Esophagus (tissue), 2 donors: ENCODE results near the gene INS. TPM values are rescaled to one million over a fixed set of nuclear protein-coding genes. Genes with fewer than 3 reads are reported as not detected.

ENCODE experiments used
- H3K27ac ChIP-seq, 2 donors: one replicate each; pipeline ENCODE4 v1.5.1; 2013; ENCODE audit warnings: low read depth in 2 of 2, mild to moderate bottlenecking in 2 of 2, inconsistent platforms in 1 of 2, low read length in 1 of 2, moderate library complexity in 1 of 2
- H3K27me3 ChIP-seq, 2 donors: one replicate each; pipeline ENCODE4 v1.6.1; 2013; ENCODE audit warnings: low read length in 2 of 2, control low read depth in 1 of 2, mild to moderate bottlenecking in 1 of 2; ENCODE audit not compliant: insufficient read depth in 2 of 2, control insufficient read depth in 1 of 2
- H3K36me3 ChIP-seq, 2 donors: one replicate each; pipeline ENCODE4 v1.6.1; 2013; ENCODE audit warnings: low read length in 1 of 2; ENCODE audit not compliant: control insufficient read depth in 2 of 2, insufficient read depth in 2 of 2
- H3K4me1 ChIP-seq, 2 donors: one replicate each; pipeline ENCODE4 v1.6.1; 2013; ENCODE audit warnings: low read length in 1 of 2; ENCODE audit not compliant: control insufficient read depth in 2 of 2, insufficient read depth in 2 of 2
- H3K4me3 ChIP-seq, 2 donors: one replicate each; pipeline ENCODE4 v1.5.1; 2013; ENCODE audit warnings: low read length in 2 of 2, mild to moderate bottlenecking in 2 of 2, low read depth in 1 of 2, moderate library complexity in 1 of 2
- H3K9me3 ChIP-seq, 2 donors: one replicate each; pipeline ENCODE4 v1.6.1; 2013; ENCODE audit warnings: mild to moderate bottlenecking in 2 of 2, low read depth in 1 of 2, low read length in 1 of 2, moderate library complexity in 1 of 2; ENCODE audit not compliant: control insufficient read depth in 2 of 2, insufficient read depth in 1 of 2
- WGBS, 2 donors: extraction: QIAGEN DNeasy Blood & Tissue Kit; methylation state at CpG; one replicate each; pipeline ENCODE4 v1.1.7; 2013; 5-methylcytosine and 5-hydroxymethylcytosine counted together
- polyA plus RNA-seq, 2 donors: library from polyadenylated mRNA; stranded (reverse); fragments of 200-250 nt; gene quantifications; one replicate each; pipeline ENCODE4 v1.2.3, GENCODE V29; 2013
- donor health status: healthy with polysubstance abuse.
- donor health status: Bipolar disorder and iron deficiency.

Gene INS
- polyA plus RNA-seq, 2 donors, result 1.4 to 3.3 TPM

GRCh38 chr11:2122907-2123627 lies 37.9 kb downstream of the INS start:
- Histone ChIP-seq H3K4me3 (no peak overlapping the region), H3K9me3 (no peaks in the 10 kb centered on the region), H3K27me3 (no peaks in the 10 kb centered on the region), H3K36me3 (no peaks in the 10 kb centered on the region), H3K27ac (no peak overlapping the region), H3K4me1 (no peaks in the 10 kb centered on the region)
- WGBS, 2 donors, result 71 to 72% methylated on average over 13 of the region's 13 CpGs

- no peak overlapping the region for H3K27ac ChIP-seq
- H3K4me1 ChIP-seq, result no peaks in the 10 kb centered on the region
- 33 to 44% methylated on average over 19 of the region's 19 CpGs for WGBS, 2 donors
- H3K9me3 ChIP-seq, result no peaks in the 10 kb centered on the region
- no peaks in the 10 kb centered on the region for H3K27me3 ChIP-seq
- H3K36me3 ChIP-seq, result no peaks in the 10 kb centered on the region
- H3K4me3 ChIP-seq, result no peak overlapping the region
Observed at GRCh38 chr11:2122222-2122906, 38.6 kb downstream of the INS start.

DNA sequence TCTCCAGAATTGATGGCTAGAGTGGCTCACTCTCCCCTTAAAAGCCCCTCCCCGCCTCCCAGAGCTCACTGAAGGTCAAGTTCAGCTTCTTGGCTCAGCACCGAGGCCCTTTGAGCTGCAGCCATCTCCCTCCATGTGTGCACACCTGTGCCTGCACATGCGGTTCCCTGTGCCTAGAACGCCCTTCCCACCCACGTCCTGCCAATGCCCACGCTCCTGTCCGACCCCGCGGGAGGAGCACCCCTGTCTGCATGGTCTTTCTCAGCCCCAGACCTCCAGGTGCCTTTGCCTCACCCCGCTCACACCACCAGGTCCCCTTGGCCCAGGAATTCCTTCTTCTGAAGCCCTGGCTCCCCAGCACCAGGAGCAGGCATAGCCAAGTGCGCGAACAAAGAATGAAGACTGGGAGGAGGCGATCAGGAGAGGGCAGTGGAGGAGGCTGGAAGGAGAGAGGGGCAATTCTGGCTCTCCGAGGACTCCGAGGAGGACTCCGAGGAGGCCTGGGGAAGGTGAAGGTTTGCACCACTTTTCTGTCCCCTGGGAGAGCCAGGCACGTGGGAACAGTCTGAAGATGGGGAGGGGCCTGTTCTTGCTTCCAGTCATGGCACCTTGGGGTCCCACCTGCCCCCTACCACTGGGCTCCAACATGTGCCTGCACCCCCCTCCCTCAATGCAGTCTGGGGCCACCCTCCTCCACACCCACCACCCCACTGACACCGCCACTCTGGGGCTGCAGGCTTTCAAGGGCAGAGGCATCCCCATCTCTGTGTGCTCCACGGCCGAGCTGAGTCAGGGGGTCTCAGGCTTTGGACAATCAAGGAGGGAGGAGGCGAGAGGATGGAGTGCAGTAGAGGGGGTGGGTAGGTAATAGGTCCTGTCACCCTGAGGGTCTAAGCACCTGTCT lies 39.5 kb downstream of the INS start:
- H3K27me3 ChIP-seq, result no peaks in the 10 kb centered on the region
- 74 to 75% methylated on average over 21 of the region's 21 CpGs for WGBS, 2 donors
- no peak overlapping the region for H3K4me3 ChIP-seq
- H3K4me1 ChIP-seq, result no peaks in the 10 kb centered on the region
- peaks cover 0 to 2% of the 10 kb centered on the region in 2 donors for H3K9me3 ChIP-seq
- no peak overlapping the region for H3K27ac ChIP-seq
- H3K36me3 ChIP-seq, result no peaks in the 10 kb centered on the region

DNA sequence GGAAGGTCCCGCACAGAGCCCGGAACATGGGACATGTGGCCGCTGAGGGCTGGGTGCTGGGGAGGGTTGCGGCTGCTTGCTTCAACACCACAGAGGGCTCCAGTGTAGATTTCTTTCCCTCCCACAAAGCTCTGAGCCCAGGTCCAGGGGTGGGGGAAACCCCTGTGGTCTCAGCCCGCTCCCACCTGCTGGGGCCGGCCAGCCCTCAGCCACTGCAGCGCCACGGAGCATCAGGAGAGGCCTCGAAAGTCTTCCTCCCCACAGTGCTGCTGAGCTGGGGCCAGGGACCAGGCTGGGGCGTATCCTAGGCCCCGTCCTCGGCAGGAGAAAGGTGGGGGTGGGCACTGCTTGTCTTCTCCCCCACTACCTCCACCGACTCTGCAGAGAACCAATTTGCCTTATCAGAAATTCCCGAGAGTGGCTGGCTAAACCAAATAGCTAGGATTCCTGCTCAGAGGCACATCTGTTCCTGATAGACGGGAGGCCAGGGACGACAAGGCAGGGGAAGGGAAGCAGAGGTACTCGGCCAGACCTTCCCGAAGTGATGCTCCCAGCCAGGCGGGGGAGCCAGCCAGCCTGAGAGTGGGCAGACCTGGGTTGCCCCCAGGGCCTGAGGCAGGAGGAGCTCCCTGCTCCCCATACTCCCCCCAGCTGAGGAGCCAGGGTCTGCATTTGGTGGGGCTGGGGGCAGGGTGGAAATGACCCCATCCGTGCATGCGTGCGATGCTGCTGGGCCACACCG lies 40.5 kb downstream of the INS start:
- Histone ChIP-seq H3K27ac (no peak overlapping the region), H3K4me3 (no peak overlapping the region), H3K27me3 (no peaks in the 10 kb centered on the region), H3K9me3 (peaks cover 6 to 9% of the 10 kb centered on the region in 2 donors), H3K4me1 (no peaks in the 10 kb centered on the region), H3K36me3 (no peaks in the 10 kb centered on the region)
- WGBS, 2 donors, result 62 to 67% methylated on average over 19 to 23 of the region's 23 CpGs

GRCh38 chr11:2118677-2119076 lies 42.3 kb downstream of the INS start:
- no peak overlapping the region for H3K4me3 ChIP-seq
- WGBS, 2 donors, result 52 to 61% methylated on average over 4 of the region's 4 CpGs

DNA sequence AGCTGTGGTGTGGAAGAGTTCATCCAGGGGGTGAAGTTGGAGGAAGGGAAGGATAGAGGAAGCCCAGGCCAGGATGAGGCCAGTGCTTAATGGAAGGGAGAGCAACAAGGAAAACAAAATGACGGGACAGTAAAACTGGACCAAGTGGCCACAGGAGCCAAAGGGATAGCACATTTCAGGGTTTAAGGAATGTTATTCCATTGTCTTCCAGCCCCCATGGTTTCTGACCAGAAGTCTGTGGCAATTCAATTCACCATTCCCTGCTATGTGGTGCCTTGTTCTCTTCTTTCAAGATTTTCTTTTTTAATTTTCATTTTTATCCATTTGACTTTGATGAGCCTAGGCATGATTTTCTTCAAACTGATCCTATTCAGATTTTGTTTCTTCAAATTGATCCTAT lies 44.3 kb downstream of the INS start:
- H3K9me3 ChIP-seq, result peaks cover 6 to 9% of the 10 kb centered on the region in 2 donors
- no peaks in the 10 kb centered on the region for H3K4me1 ChIP-seq
- no peak overlapping the region for H3K4me3 ChIP-seq
- 85 to 87% methylated on average over 1 of the region's 1 CpG for WGBS, 2 donors
- H3K36me3 ChIP-seq, result no peaks in the 10 kb centered on the region
- H3K27ac ChIP-seq, result no peak overlapping the region
- no peaks in the 10 kb centered on the region for H3K27me3 ChIP-seq

More at GRCh38 chr11:2118677-2119076, 42.3 kb downstream of the INS start:
- no peaks in the 10 kb centered on the region for H3K36me3 ChIP-seq
- peaks cover 6 to 9% of the 10 kb centered on the region in 2 donors for H3K9me3 ChIP-seq
- no peak overlapping the region for H3K27ac ChIP-seq
- no peaks in the 10 kb centered on the region for H3K4me1 ChIP-seq
- no peaks in the 10 kb centered on the region for H3K27me3 ChIP-seq

DNA sequence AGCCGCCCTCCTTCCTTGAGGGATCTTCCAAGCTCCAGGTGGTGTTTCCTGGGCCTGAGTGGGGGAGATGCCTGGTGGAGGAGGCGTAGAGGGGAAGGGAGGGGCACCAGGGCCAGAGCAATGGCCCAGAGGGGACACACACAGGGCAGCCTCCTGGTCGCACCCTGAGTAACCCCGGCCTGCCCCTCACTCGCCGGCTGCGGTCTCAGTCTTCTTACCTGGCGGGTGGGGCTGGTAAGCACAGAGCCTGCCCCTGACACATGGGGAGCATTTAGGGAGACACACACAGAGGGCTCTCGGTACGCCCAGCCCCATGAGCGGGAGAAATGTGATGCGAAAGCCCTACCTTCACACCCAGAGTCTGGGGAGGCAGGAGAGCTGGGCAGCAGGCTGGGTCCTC lies 45.7 kb downstream of the INS start:
- H3K4me1 ChIP-seq, result no peaks in the 10 kb centered on the region
- no peak overlapping the region for H3K4me3 ChIP-seq
- H3K27ac ChIP-seq, result no peak overlapping the region
- H3K36me3 ChIP-seq, result no peaks in the 10 kb centered on the region
- no peaks in the 10 kb centered on the region for H3K27me3 ChIP-seq
- WGBS, 2 donors, result 96% methylated on average over 9 to 12 of the region's 12 CpGs
- peaks cover 6 to 9% of the 10 kb centered on the region in 2 donors for H3K9me3 ChIP-seq

GRCh38 chr11:2114430-2115241 lies 46.4 kb downstream of the INS start:
- WGBS, 2 donors, result 86 to 87% methylated on average over 32 of the region's 32 CpGs
- Histone ChIP-seq H3K4me3 (no peak overlapping the region), H3K9me3 (peaks cover 6 to 10% of the 10 kb centered on the region in 2 donors), H3K27ac (no peak overlapping the region), H3K36me3 (no peaks in the 10 kb centered on the region), H3K27me3 (no peaks in the 10 kb centered on the region), H3K4me1 (no peaks in the 10 kb centered on the region)
